ENCODE results near the gene GRAP2. TPM values are rescaled to one million over a fixed set of nuclear protein-coding genes. Genes with fewer than 3 reads are reported as not detected.

Gene GRAP2
- total RNA-seq, 2 donors from 2014 or later: 56.4 to 59.4 TPM

GRCh38 chr22:40002935-40003715 lies 102.2 kb downstream of the GRAP2 start:
- Mint-ChIP-seq H3K4me3 (no peak overlapping the region), H3K27me3 (ENCODE audit: low read depth) (peaks cover 7% of the 10 kb centered on the region), H3K9me3 (no peaks in the 10 kb centered on the region), H3K27ac (no peak overlapping the region), H3K36me3 (ENCODE audit: insufficient read depth in 2 of 2) (no peaks in the 10 kb centered on the region), H3K4me1 (ENCODE audit: low read depth) (peaks cover 2% of the 10 kb centered on the region)
- DNase-seq (no peak), ATAC-seq (replicated peaks in 1 of 2) (no peak)

GRCh38 chr22:40004836-40005235 lies 104.0 kb downstream of the GRAP2 start:
- H3K27ac Mint-ChIP-seq: no peak overlapping the region
- peaks cover 14% of the 10 kb centered on the region for H3K27me3 Mint-ChIP-seq (ENCODE audit: low read depth)
- DNase-seq: no peak

GRCh38 chr22:40006641-40007040 lies 105.8 kb downstream of the GRAP2 start:
- no peak for ATAC-seq (replicated peaks in 1 of 2)
- Mint-ChIP-seq H3K4me3 (no peak overlapping the region), H3K27me3 (ENCODE audit: low read depth) (peaks cover 14% of the 10 kb centered on the region), H3K9me3 (no peaks in the 10 kb centered on the region), H3K36me3 (ENCODE audit: insufficient read depth in 2 of 2) (no peaks in the 10 kb centered on the region), H3K27ac (no peak overlapping the region), H3K4me1 (ENCODE audit: low read depth) (peaks cover 24% of the 10 kb centered on the region)
- DNase-seq: no peak

More at GRCh38 chr22:40004836-40005235, 104.0 kb downstream of the GRAP2 start:
- H3K4me3 Mint-ChIP-seq: no peak overlapping the region
- H3K4me1 Mint-ChIP-seq (ENCODE audit: low read depth): peaks cover 15% of the 10 kb centered on the region
- ATAC-seq (replicated peaks in 1 of 2): no peak
- no peaks in the 10 kb centered on the region for H3K9me3 Mint-ChIP-seq
- no peaks in the 10 kb centered on the region for H3K36me3 Mint-ChIP-seq (ENCODE audit: insufficient read depth in 2 of 2)

DNA sequence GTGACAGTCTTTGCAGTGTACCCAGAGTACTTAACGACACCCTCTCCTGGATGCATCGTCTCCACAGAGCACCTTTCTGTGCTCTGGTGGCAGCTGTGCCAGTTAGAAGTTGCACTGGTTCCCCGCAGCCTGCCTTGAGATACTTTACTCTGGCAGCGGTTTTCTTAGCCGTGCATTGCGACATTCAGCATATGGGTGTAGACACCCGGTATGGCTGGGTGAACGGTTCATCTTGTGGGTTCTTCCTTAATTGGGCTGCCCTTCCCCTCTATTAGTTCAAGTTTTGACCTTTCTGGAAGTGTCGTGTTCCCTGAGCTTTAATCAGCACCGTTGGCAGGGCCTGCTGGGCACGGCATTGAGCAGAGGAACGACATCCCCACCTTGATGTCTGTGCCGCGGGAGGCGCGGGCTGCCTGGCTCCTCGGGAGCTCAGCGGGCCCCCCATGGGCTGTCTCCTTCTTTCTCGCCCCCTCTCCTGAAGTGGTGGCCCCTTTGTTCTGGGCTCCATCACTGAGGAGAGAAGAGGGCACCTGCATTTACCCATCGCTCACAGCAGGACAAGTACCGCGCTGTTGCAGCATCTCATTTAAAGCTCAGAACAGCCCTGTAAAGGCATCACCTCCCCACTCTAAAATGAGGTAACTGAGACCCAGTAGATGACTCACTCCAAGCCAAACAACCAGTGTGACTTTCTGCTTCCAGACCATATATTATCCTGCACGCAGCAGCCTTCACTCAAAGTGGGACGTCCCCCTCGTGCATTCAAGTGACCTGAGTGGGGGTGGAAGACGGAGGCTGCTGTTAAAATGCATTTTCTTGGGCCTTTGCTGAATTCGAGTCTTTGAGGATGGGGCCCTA lies 107.2 kb downstream of the GRAP2 start:
- DNase-seq (no peak), ATAC-seq (replicated peaks in 1 of 2) (peak in 1 of 2 donors; percentile 37)
- Mint-ChIP-seq H3K4me3 (no peak overlapping the region), H3K27me3 (ENCODE audit: low read depth) (peaks cover 14% of the 10 kb centered on the region), H3K36me3 (ENCODE audit: insufficient read depth in 2 of 2) (no peaks in the 10 kb centered on the region), H3K27ac (no peak overlapping the region), H3K4me1 (ENCODE audit: low read depth) (peaks cover 26% of the 10 kb centered on the region), H3K9me3 (no peaks in the 10 kb centered on the region)

- Mint-ChIP-seq H3K27ac (no peak overlapping the region), H3K4me3 (no peak overlapping the region), H3K9me3 (no peaks in the 10 kb centered on the region), H3K4me1 (ENCODE audit: low read depth) (peaks cover 26% of the 10 kb centered on the region), H3K27me3 (ENCODE audit: low read depth) (peaks cover 14% of the 10 kb centered on the region), H3K36me3 (ENCODE audit: insufficient read depth in 2 of 2) (no peaks in the 10 kb centered on the region)
- DNase-seq: no peak
- no peak for ATAC-seq (replicated peaks in 1 of 2)
Observed at GRCh38 chr22:40008726-40009291, 107.9 kb downstream of the GRAP2 start.

- Mint-ChIP-seq H3K4me1 (ENCODE audit: low read depth) (peaks cover 26% of the 10 kb centered on the region), H3K9me3 (no peaks in the 10 kb centered on the region), H3K27me3 (ENCODE audit: low read depth) (peaks cover 14% of the 10 kb centered on the region), H3K4me3 (peak overlapping the region; percentile 65 to 69), H3K36me3 (ENCODE audit: insufficient read depth in 2 of 2) (no peaks in the 10 kb centered on the region), H3K27ac (no peak overlapping the region)
- DNase-seq: no peak
- ATAC-seq (replicated peaks in 1 of 2): peak in 1 of 2 donors; percentile 11
Observed at GRCh38 chr22:40009292-40009774, 108.4 kb downstream of the GRAP2 start.

- peaks cover 26% of the 10 kb centered on the region for H3K4me1 Mint-ChIP-seq (ENCODE audit: low read depth)
- H3K36me3 Mint-ChIP-seq (ENCODE audit: insufficient read depth in 2 of 2): no peaks in the 10 kb centered on the region
- no peaks in the 10 kb centered on the region for H3K9me3 Mint-ChIP-seq
- H3K27ac Mint-ChIP-seq: no peak overlapping the region
- H3K27me3 Mint-ChIP-seq (ENCODE audit: low read depth): peaks cover 14% of the 10 kb centered on the region
- ATAC-seq (replicated peaks in 1 of 2) (peak; percentile 74 to 83), DNase-seq (peak; percentile 13 to 38)
- H3K4me3 Mint-ChIP-seq: peak overlapping the region; percentile 65 to 69
Observed at GRCh38 chr22:40009951-40010671, 109.2 kb downstream of the GRAP2 start.

- Mint-ChIP-seq H3K4me3 (no peak overlapping the region), H3K36me3 (ENCODE audit: insufficient read depth in 2 of 2) (no peaks in the 10 kb centered on the region), H3K4me1 (ENCODE audit: low read depth) (peaks cover 26% of the 10 kb centered on the region), H3K27me3 (ENCODE audit: low read depth) (peaks cover 14% of the 10 kb centered on the region), H3K27ac (no peak overlapping the region), H3K9me3 (no peaks in the 10 kb centered on the region)
- DNase-seq (no peak), ATAC-seq (replicated peaks in 1 of 2) (no peak)
Observed at GRCh38 chr22:40010746-40011145, 109.9 kb downstream of the GRAP2 start.

GRCh38 chr22:40014667-40015248 lies 113.9 kb downstream of the GRAP2 start:
- Mint-ChIP-seq H3K27me3 (ENCODE audit: low read depth) (no peaks in the 10 kb centered on the region), H3K4me3 (no peak overlapping the region), H3K4me1 (ENCODE audit: low read depth) (peaks cover 12% of the 10 kb centered on the region), H3K27ac (peak overlapping the region; percentile 7), H3K9me3 (no peaks in the 10 kb centered on the region), H3K36me3 (ENCODE audit: insufficient read depth in 2 of 2) (no peaks in the 10 kb centered on the region)
- DNase-seq (no peak), ATAC-seq (replicated peaks in 1 of 2) (no peak)

DNA sequence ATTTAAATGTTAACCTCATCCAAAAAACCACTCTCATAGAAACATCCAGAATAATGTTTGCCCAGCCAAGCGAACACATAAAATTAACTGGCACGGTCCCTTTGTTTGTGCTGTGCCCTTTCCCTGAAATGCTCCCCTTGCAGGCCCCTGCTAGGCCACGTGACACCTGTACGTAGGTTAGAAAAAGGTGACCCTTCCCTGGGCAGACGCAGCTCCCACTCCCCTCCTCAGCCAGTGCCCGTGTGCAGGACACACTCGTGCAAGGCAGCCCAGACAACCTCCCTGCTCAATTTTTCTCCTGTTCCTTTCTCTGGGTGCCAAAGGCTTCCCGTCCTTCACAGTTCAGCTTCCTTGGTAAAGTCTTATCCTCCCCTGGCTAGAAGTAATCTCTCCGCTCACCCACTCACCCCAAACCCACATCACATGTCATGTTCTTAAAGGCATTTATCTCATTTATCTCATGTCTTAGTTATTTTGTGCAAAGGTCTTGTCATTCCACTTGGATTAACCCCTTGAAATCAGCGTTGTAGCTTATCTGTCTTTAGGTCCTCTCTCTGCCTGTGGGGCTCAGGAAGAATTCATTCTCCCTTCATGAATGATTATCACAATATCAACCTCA lies 114.6 kb downstream of the GRAP2 start:
- DNase-seq: no peak
- Mint-ChIP-seq H3K4me1 (ENCODE audit: low read depth) (peaks cover 5% of the 10 kb centered on the region), H3K4me3 (no peak overlapping the region), H3K27ac (no peak overlapping the region), H3K27me3 (ENCODE audit: low read depth) (no peaks in the 10 kb centered on the region), H3K9me3 (no peaks in the 10 kb centered on the region), H3K36me3 (ENCODE audit: insufficient read depth in 2 of 2) (no peaks in the 10 kb centered on the region)
- ATAC-seq (replicated peaks in 1 of 2): no peak

GRCh38 chr22:40018051-40018450 lies 117.2 kb downstream of the GRAP2 start:
- peaks cover 7% of the 10 kb centered on the region for H3K4me1 Mint-ChIP-seq (ENCODE audit: low read depth)
- ATAC-seq (replicated peaks in 1 of 2) (no peak), DNase-seq (no peak)
- no peak overlapping the region for H3K4me3 Mint-ChIP-seq
- no peak overlapping the region for H3K27ac Mint-ChIP-seq
- H3K36me3 Mint-ChIP-seq (ENCODE audit: insufficient read depth in 2 of 2): no peaks in the 10 kb centered on the region
- H3K27me3 Mint-ChIP-seq (ENCODE audit: low read depth): no peaks in the 10 kb centered on the region
- H3K9me3 Mint-ChIP-seq: no peaks in the 10 kb centered on the region

GRCh38 chr22:40019100-40019499 lies 118.2 kb downstream of the GRAP2 start:
- H3K27me3 Mint-ChIP-seq (ENCODE audit: low read depth): no peaks in the 10 kb centered on the region
- H3K27ac Mint-ChIP-seq: no peak overlapping the region
- no peak overlapping the region for H3K4me3 Mint-ChIP-seq
- DNase-seq (no peak), ATAC-seq (replicated peaks in 1 of 2) (no peak)
- peaks cover 7% of the 10 kb centered on the region for H3K4me1 Mint-ChIP-seq (ENCODE audit: low read depth)
- H3K36me3 Mint-ChIP-seq (ENCODE audit: insufficient read depth in 2 of 2): no peaks in the 10 kb centered on the region
- H3K9me3 Mint-ChIP-seq: no peaks in the 10 kb centered on the region

Data from activated T-cell treated with anti-CD3 and anti-CD28 coated beads, Interleukin-2, amount 50 U/mL, for 72 hours (primary cell).